ENCODE results near the gene TTBK1. TPM values are rescaled to one million over a fixed set of nuclear protein-coding genes. Genes with fewer than 3 reads are reported as not detected.
"Not testable (repeated sequence)": the region's sequence is repeated elsewhere in the genome, so short reads cannot be mapped to it uniquely, and the experiment has no call there.

Gene TTBK1
- total RNA-seq, 4 donors from 2014 or later, result 0.13 TPM; not detected in 3

DNA sequence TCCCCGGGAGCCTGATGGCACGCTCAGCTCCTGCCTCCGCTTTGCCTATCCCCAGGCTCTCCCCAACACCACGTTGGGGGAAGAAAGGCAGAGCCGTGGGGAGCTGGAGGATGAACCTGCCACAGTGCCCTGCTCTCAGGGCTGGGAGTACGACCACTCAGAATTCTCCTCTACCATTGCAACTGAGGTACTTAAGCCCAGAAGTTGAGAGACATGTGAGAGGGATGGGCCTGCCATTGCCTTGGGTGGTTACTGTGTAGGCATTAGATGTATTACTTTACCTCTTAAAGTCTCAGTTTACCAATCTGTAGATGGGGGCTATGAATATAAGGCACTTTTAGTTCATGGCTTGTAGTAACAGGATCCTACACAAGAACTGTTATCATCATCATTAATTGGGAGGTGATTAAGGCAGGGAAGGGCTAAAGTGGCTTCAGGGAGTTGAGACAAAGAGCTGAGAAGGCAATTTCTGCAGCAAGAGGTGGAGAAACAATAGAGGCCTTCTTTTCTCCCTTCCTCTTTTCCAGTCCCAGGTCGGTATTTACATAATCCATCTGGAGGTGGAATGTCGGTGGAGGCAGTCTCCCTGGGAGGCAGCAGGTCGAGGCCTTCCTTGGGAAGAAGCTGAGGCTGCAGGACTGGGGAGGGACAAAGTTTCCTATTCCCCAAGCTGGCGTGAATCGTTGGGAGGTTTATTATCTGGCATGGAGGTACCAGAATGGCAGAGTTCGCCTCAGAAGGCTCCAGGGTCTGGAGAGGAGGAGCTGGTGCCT is 55.5 kb downstream of the TTBK1 start:
- WGBS, 2 donors, result 61 to 72% methylated on average over 7 to 9 of the region's 12 CpGs
- Histone ChIP-seq H3K27me3 (peaks cover 0 to 52% (median 2%) of the 10 kb centered on the region in 4 donors), H3K9me3 (no peaks in the 10 kb centered on the region), H3K4me1 (no peaks in the 10 kb centered on the region), H3K4me3 (no peak overlapping the region), H3K36me3 (no peaks in the 10 kb centered on the region), H3K27ac (no peak overlapping the region)
- intact Hi-C loops (cut with DNase I), result no loop called here
- no peak for TF ChIP-seq POLR2A (IDR thresholded peaks at IDR 0.05)
- TF ChIP-seq, protein P1, sequence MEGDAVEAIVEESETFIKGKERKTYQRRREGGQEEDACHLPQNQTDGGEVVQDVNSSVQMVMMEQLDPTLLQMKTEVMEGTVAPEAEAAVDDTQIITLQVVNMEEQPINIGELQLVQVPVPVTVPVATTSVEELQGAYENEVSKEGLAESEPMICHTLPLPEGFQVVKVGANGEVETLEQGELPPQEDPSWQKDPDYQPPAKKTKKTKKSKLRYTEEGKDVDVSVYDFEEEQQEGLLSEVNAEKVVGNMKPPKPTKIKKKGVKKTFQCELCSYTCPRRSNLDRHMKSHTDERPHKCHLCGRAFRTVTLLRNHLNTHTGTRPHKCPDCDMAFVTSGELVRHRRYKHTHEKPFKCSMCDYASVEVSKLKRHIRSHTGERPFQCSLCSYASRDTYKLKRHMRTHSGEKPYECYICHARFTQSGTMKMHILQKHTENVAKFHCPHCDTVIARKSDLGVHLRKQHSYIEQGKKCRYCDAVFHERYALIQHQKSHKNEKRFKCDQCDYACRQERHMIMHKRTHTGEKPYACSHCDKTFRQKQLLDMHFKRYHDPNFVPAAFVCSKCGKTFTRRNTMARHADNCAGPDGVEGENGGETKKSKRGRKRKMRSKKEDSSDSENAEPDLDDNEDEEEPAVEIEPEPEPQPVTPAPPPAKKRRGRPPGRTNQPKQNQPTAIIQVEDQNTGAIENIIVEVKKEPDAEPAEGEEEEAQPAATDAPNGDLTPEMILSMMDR (IDR thresholded peaks at IDR 0.05), result no peak
- DNase-seq, result no peak

DNA sequence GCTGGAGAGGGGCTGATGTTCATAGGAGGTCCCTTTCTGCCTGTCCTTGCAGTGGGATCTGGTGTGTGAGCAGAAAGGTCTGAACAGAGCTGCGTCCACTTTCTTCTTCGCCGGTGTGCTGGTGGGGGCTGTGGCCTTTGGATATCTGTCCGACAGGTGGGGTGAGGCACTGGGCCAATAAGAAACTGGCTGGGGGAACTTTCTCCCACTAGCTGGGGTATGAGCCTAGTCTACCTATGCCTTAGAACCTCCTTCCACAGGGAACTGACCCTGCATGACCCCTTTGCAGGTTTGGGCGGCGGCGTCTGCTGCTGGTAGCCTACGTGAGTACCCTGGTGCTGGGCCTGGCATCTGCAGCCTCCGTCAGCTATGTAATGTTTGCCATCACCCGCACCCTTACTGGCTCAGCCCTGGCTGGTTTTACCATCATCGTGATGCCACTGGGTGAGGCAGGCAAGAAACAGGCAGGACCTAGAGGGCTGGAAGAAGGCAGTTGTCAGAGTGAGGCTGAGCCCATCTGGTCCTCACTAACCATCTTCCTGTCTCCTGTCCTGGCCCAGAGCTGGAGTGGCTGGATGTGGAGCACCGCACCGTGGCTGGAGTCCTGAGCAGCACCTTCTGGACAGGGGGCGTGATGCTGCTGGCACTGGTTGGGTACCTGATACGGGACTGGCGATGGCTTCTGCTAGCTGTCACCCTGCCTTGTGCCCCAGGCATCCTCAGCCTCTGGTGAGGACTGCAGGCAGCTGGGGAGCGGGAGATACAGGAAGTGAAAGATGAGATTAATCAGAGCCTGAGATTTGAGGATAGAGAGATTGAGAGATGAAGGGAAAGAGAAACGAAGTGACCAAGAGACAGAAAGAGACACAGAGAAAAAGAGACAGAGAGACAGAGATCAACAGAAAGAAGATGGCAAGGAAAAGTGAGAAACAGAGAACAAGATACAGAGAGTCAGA is 56.3 kb downstream of the TTBK1 start:
- intact Hi-C loops (cut with DNase I), result no loop called here
- TF ChIP-seq POLR2A (IDR thresholded peaks at IDR 0.05), result no peak
- TF ChIP-seq, protein P1 (IDR thresholded peaks at IDR 0.05), result no peak
- no peaks in the 10 kb centered on the region for H3K36me3 ChIP-seq

DNA sequence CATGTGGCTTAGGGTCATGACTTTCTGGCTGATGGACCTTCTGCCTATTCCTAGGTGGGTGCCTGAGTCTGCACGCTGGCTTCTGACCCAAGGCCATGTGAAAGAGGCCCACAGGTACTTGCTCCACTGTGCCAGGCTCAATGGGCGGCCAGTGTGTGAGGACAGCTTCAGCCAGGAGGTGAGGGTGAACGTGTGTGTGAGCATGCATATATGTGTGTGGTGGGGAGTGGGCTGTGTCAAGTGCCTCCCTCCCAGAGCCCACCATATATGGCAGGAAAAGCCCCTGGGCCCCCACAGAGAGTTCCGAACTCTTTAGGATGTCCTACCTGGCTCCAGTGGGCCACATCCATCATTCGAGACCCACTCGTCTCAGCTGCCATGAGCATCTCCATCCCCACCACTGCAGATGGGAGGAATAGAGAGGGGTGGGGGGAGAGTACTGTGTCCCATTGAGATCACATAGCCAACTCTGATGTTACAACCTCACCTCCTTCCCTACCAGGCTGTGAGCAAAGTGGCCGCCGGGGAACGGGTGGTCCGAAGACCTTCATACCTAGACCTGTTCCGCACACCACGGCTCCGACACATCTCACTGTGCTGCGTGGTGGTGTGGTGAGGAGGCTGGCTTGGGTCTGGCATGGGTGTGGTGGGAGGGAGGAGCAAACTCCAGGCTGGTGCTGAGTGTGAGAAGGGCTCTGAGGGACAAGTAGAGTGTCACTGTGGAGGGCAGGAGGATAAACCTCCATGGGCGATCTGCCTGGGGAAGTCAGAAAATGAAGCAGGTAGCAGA is 58.0 kb downstream of the TTBK1 start:
- intact Hi-C loops (cut with DNase I), result no loop called here
- no peaks in the 10 kb centered on the region for H3K4me1 ChIP-seq
- H3K4me3 ChIP-seq, result no peak overlapping the region
- TF ChIP-seq, protein P1 (IDR thresholded peaks at IDR 0.05), result no peak
- no peak for TF ChIP-seq POLR2A (IDR thresholded peaks at IDR 0.05)
- no peaks in the 10 kb centered on the region for H3K9me3 ChIP-seq
- no peak overlapping the region for H3K27ac ChIP-seq
- no peaks in the 10 kb centered on the region for H3K36me3 ChIP-seq
- 81 to 88% methylated on average over 12 to 15 of the region's 15 CpGs for WGBS, 2 donors
- H3K27me3 ChIP-seq, result peaks cover 0 to 52% (median 2%) of the 10 kb centered on the region in 4 donors
- no peak for DNase-seq

More for the DNA sequence above, 56.3 kb downstream of the TTBK1 start:
- Histone ChIP-seq H3K27ac (no peak overlapping the region), H3K4me3 (no peak overlapping the region), H3K27me3 (peaks cover 0 to 52% (median 2%) of the 10 kb centered on the region in 4 donors), H3K9me3 (no peaks in the 10 kb centered on the region), H3K4me1 (no peaks in the 10 kb centered on the region)
- DNase-seq, result no peak
- WGBS, 2 donors, result 65 to 71% methylated on average over 6 to 7 of the region's 18 CpGs

DNA sequence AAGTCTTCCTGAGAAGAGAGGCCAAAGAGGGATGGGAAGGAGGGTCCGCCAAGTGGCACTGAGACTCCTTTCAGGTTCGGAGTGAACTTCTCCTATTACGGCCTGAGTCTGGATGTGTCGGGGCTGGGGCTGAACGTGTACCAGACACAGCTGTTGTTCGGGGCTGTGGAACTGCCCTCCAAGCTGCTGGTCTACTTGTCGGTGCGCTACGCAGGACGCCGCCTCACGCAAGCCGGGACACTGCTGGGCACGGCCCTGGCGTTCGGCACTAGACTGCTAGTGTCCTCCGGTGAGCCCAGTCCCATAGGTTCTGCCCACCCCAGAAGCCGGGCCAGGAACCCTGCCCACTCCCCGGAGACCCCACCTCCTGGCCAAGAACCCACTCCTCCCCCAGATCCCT is 58.8 kb downstream of the TTBK1 start:
- Histone ChIP-seq H3K27ac (no peak overlapping the region), H3K9me3 (no peaks in the 10 kb centered on the region), H3K4me3 (no peak overlapping the region), H3K4me1 (no peaks in the 10 kb centered on the region), H3K27me3 (peaks cover 0 to 45% (median 2%) of the 10 kb centered on the region in 4 donors), H3K36me3 (no peaks in the 10 kb centered on the region)
- WGBS, 2 donors, result 63 to 91% methylated on average over 8 of the region's 19 CpGs
- DNase-seq, result no peak
- intact Hi-C loops (cut with DNase I), result no loop called here
- TF ChIP-seq, protein P1 (IDR thresholded peaks at IDR 0.05), result no peak
- TF ChIP-seq POLR2A (IDR thresholded peaks at IDR 0.05), result no peak

DNA sequence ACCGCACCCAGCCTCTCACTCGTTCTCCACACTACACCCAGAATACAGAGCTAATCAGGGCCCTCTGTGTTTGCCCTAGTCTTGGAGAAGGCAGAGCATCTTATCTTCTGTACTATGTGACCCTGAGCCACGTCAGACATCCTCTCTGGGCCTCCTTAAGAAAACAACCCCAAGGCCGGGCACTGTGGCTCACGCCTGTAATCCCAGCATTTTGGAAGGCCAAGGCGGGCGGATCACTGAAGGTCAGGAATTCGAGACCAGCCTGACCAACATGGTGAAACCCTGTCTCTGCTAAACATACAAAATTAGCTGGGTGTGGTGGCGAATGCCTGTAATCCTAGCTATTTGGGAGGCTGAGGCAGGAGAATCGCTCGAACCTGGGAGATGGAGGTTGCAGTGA is 59.7 kb downstream of the TTBK1 start:
- DNase-seq; H3K27ac ChIP-seq; H3K36me3 ChIP-seq; H3K9me3 ChIP-seq; intact Hi-C loops (cut with DNase I); H3K4me1 ChIP-seq; H3K4me3 ChIP-seq: not testable (repeated sequence)
- 87 to 91% methylated on average over 8 to 10 of the region's 11 CpGs for WGBS, 2 donors
- peaks cover 0 to 39% (median 2%) of the 10 kb centered on the region in 4 donors for H3K27me3 ChIP-seq
